GM13976 (cell line): ENCODE results near the gene COMT.
"Not testable (repeated sequence)": the region's sequence is repeated elsewhere in the genome, so short reads cannot be mapped to it uniquely, and the experiment has no call there.

Source experiments
- DNase-seq: peaks from one replicate; pipeline ENCODE4 v3.0.0; 2012; ENCODE audit warnings: low spot score
- in situ Hi-C: fragments of 300-500 bp; cut with MboI; formaldehyde crosslinking; loops from one replicate; pipeline ENCODE4 v1.12.0; 2022; ENCODE audit warnings: low sequenced_read_pairs, mixed read lengths, inconsistent platforms; ENCODE audit not compliant: unreplicated experiment
- TF ChIP-seq, protein P1 (sequence below): IDR thresholded peaks from 2 replicates; pipeline ENCODE4 v1.5.1; 2012; ENCODE audit warnings: borderline replicate concordance, mild to moderate bottlenecking; ENCODE audit not compliant: insufficient read depth; ENCODE audit errors: extremely low read depth, missing control alignments, control extremely low read depth

The COMT gene

DNA sequence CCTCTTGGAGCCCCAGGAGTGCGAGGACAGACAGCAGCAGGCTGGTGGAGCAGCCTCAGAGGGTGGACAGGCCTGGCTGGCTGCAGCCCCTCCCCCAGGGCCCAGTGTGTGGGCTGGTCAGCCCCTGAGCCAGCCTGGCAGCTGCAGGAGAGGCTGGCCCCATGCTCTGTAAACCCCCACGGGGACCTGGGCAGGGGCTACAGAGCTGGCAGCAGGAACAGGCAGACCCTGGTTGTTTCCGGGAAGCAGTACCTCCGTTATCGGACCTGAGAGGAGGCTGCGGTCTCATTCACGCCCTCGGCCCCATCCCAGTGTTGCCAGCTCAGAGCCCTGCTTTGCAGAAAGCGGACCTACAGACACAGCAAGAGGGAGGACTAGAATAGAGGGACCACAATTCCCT is 38.5 kb upstream of the COMT start:
- in situ Hi-C loops = no loop called here
- TF ChIP-seq, protein P1, sequence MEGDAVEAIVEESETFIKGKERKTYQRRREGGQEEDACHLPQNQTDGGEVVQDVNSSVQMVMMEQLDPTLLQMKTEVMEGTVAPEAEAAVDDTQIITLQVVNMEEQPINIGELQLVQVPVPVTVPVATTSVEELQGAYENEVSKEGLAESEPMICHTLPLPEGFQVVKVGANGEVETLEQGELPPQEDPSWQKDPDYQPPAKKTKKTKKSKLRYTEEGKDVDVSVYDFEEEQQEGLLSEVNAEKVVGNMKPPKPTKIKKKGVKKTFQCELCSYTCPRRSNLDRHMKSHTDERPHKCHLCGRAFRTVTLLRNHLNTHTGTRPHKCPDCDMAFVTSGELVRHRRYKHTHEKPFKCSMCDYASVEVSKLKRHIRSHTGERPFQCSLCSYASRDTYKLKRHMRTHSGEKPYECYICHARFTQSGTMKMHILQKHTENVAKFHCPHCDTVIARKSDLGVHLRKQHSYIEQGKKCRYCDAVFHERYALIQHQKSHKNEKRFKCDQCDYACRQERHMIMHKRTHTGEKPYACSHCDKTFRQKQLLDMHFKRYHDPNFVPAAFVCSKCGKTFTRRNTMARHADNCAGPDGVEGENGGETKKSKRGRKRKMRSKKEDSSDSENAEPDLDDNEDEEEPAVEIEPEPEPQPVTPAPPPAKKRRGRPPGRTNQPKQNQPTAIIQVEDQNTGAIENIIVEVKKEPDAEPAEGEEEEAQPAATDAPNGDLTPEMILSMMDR = no peak

DNA sequence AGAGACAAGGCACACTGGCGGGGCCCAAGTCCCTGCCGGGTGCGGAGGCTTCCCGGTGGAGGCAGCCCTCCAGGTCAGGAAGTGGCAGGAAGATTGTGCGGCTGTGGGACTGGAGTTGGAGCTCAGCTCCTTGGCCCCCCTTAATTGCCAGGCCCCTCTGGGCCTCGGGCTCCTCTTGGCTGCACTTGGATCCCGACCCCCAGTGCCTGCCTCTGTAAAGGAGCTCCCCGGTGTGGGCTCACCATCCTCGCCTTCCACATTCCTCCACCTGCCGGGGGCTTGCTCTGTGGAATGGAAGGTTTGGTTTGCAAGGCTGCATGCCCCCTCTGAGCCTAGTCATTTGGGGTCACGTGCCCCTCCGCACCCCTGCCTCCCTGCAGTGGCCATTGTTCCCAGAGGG is 38.1 kb upstream of the COMT start:
- DNase-seq = no peak
- in situ Hi-C loops = no loop called here

More for the DNA sequence above, 38.5 kb upstream of the COMT start:
- no peak for DNase-seq

DNA sequence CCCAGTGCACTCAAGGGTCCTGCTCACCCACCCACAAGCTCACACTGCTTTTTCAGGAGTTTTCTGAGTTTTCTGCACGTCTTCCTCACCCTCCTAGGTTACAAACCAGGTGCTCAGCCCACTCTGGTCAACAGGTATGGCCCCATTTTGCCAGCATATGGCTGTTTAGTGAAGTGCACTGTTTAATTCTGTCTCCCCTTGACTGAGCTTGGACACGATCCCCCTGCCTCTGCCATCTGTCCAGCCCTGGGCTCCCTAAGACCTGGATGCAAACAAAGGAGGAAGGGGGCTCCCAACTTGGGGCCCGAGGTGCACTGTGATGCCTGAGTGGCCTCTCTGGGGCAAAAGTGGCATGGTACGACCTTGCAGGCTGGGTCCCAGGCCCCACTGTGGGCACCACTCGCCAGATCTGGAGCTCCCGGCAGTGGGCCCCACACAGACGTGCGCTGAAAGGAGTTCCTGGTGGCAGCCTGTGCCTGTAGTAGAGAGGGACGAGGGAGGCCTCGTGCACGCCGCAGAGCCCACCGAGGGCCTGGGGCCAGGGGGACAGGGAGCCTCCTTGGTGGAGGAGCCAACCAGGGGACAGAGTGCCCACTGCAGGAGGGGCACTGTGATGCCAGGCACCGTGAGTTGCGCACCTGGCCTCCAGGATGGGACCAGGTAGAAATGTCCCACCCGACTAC is 37.3 kb upstream of the COMT start:
- no peak for DNase-seq
- TF ChIP-seq, protein P1 = no peak
- in situ Hi-C loops = no loop called here

More for the DNA sequence above, 38.1 kb upstream of the COMT start:
- TF ChIP-seq, protein P1 = no peak

DNA sequence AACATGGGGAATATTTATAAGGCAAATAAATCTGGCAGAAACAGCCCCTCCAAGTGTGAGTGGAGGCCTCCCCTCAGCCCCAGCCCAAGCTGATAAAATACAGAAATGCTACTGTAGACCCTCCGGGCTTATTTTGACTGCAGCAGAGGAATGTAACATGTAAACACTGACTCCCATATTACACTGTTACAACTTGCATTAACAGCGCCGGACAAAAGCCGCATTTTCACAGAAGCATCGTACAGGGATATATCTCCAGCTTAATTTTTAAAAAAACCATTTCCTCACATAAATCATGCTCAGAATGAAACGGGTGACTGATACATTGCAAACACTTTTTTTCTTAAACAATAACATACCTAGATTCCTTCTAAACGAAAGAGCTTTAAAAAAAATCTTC is 36.6 kb upstream of the COMT start:
- TF ChIP-seq, protein P1 = no peak
- DNase-seq = no peak
- in situ Hi-C loops = no loop called here

DNA sequence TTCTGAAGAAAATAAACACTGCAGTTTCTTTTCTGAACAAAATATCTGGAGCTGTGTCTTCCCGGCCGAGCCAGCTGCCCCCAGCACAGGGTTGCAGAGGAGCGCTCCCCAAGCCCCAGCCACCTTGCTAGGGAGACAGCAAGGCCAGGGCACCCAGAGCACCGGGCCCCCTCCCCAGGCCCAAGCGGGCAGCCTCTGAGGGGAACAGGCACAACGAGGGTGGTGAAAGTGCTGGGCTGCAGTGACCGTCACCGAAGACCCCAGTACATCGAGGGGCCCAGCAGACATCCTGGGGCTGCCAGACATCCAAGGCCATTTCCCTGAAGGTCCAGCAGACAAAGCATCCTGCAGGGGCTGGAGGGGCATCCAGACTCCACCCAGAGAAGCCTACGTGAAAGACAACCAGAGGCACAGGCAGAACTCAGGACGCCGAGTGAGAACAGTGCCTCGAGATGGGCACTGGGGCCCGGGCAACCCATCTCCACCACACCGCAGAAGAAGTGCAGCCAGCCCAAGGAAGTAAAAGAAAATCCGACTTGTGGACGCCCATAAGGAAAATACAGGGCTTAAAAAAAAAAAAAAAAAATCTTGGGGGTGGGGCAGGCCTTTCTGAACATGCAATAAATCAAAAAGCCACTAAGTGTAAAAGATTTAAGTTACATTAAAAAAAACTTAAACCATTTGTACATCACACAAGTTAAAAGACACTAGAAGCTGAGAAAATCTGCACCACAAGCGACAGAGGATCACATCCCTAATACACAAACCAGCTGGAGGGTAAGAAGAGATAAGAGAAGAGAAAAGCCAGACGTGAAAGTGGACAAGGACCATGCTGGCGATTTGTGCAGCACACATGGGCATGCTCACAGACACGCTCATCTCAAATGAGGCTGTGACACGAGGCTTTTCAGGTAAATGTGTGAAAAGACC is 36.0 kb upstream of the COMT start:
- TF ChIP-seq, protein P1 = no peak
- DNase-seq = no peak
- in situ Hi-C loops = no loop called here

DNA sequence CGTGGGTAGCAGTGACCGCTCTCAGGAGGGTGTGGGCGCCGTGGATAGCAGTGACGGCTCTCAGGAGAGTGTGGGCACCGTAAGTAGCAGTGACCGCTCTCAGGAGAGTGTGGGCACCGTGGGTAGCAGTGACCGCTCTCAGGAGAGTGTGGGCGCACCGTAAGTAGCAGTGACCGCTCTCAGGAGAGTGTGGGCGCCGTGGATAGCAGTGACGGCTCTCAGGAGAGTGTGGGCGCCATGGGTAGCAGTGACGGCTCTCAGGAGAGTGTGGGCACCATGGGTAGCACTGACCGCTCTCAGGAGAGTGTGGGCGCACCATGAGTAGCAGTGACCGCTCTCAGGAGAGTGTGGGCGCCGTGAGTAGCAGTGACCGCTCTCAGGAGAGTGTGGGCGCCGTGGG is 34.7 kb upstream of the COMT start:
- in situ Hi-C loops, DNase-seq: not testable (repeated sequence)

DNA sequence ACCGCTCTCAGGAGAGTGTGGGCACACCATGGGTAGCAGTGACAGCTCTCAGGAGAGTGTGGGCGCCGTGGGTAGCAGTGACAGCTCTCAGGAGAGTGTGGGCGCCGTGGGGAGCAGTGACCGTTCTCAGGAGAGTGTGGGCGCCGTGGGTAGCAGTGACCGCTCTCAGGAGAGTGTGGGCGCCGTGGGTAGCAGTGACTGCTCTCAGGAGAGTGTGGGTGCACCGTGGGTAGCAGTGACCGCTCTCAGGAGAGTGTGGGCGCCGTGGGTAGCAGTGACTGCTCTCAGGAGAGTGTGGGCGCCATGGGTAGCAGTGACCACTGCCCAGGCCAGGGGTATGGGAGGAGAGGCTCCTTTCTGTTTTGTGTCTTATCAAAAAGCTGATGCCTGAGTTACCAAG is 33.7 kb upstream of the COMT start:
- DNase-seq, in situ Hi-C loops: not testable (repeated sequence)
